GM12873 (cell line): ENCODE results near the gene ZNF638.

Experiments
- TF ChIP-seq, protein P1 (sequence below): IDR thresholded peaks from 2 replicates; pipeline ENCODE4 v1.5.1; 2012; ENCODE audit warnings: low read depth, mild to moderate bottlenecking, moderate library complexity, low read length, control low read depth; ENCODE audit not compliant: insufficient read depth; ENCODE audit errors: missing control alignments

ZNF638 gene

DNA sequence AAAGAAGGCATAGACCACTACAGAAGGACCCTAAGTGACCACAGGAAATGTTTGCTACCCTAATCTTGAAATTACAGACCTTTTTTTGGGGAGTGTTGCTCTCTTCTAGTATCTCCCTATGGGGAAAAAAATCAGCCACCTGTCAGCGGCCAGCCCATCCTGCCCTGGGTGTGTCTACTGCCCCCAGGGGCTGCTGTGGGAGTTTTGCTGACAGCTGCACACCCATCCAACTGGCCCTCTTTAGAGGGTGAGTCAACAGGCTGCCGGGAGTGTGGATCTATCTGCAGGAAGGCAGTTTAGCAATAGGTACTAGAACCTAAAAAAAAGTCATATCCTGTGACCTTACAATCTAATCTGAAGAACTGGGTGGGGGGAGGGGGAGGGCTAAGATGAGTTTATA is 121.0 kb downstream of the ZNF638 start:
- TF ChIP-seq, protein P1, sequence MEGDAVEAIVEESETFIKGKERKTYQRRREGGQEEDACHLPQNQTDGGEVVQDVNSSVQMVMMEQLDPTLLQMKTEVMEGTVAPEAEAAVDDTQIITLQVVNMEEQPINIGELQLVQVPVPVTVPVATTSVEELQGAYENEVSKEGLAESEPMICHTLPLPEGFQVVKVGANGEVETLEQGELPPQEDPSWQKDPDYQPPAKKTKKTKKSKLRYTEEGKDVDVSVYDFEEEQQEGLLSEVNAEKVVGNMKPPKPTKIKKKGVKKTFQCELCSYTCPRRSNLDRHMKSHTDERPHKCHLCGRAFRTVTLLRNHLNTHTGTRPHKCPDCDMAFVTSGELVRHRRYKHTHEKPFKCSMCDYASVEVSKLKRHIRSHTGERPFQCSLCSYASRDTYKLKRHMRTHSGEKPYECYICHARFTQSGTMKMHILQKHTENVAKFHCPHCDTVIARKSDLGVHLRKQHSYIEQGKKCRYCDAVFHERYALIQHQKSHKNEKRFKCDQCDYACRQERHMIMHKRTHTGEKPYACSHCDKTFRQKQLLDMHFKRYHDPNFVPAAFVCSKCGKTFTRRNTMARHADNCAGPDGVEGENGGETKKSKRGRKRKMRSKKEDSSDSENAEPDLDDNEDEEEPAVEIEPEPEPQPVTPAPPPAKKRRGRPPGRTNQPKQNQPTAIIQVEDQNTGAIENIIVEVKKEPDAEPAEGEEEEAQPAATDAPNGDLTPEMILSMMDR: peak; percentile 22

- TF ChIP-seq, protein P1: no peak
Measured at GRCh38 chr2:71453404-71454220, 122.0 kb downstream of the ZNF638 start, which contains the start of gene DYSF. Gene DYSF (plus strand): TSS chr2:71453561.

- TF ChIP-seq, protein P1: no peak
Measured at GRCh38 chr2:71454221-71455010, 122.8 kb downstream of the ZNF638 start.

GRCh38 chr2:71455011-71455740 is 123.6 kb downstream of the ZNF638 start:
- TF ChIP-seq, protein P1: no peak

GRCh38 chr2:71455741-71456569 is 124.4 kb downstream of the ZNF638 start:
- TF ChIP-seq, protein P1: no peak

- TF ChIP-seq, protein P1: no peak
Measured at GRCh38 chr2:71456617-71457016, 125.0 kb downstream of the ZNF638 start.
